Dermis blood vessel endothelial cell (primary cell): Measurements from ENCODE around the gene MEGF10. TPM values are rescaled to one million over a fixed set of nuclear protein-coding genes. Genes with fewer than 3 reads are reported as not detected.
"Not testable (repeated sequence)": the region's sequence is repeated elsewhere in the genome, so short reads cannot be mapped to it uniquely, and the experiment has no call there.

ENCODE experiments used
- DNase-seq: peaks from one replicate; pipeline ENCODE4 v3.0.0; 2010
- total RNA-seq: library from RNA; depleted of rRNA; stranded (reverse); fragments of >200 nt; gene quantifications from 2 replicates; pipeline ENCODE4 v1.2.3, GENCODE V29; 2014

The MEGF10 gene
- total RNA-seq, 1 donor from 2014 or later, result 1.4 TPM

- no peak for DNase-seq
Observed at GRCh38 chr5:127298036-127298429, 7.4 kb downstream of the MEGF10 start.

- no peak for DNase-seq
Observed at GRCh38 chr5:127298656-127299055, 8.1 kb downstream of the MEGF10 start.

- no peak for DNase-seq
Observed at GRCh38 chr5:127299678-127300077, 9.1 kb downstream of the MEGF10 start.

- DNase-seq, result no peak
Observed at GRCh38 chr5:127302509-127302908, 11.9 kb downstream of the MEGF10 start.

GRCh38 chr5:127303404-127303803 lies 12.8 kb downstream of the MEGF10 start:
- no peak for DNase-seq

GRCh38 chr5:127305493-127305892 lies 14.9 kb downstream of the MEGF10 start:
- no peak for DNase-seq

GRCh38 chr5:127306036-127306435 lies 15.4 kb downstream of the MEGF10 start:
- no peak for DNase-seq

GRCh38 chr5:127306647-127307046 lies 16.1 kb downstream of the MEGF10 start:
- no peak for DNase-seq

GRCh38 chr5:127307868-127308267 lies 17.3 kb downstream of the MEGF10 start:
- no peak for DNase-seq

- DNase-seq, result not testable (repeated sequence)
Observed at GRCh38 chr5:127308325-127308724, 17.7 kb downstream of the MEGF10 start.

GRCh38 chr5:127308945-127309344 lies 18.3 kb downstream of the MEGF10 start:
- DNase-seq, result no peak

GRCh38 chr5:127311349-127311748 lies 20.8 kb downstream of the MEGF10 start:
- no peak for DNase-seq

- DNase-seq, result no peak
Observed at GRCh38 chr5:127311781-127312525, 21.4 kb downstream of the MEGF10 start.

- no peak for DNase-seq
Observed at GRCh38 chr5:127313379-127313778, 22.8 kb downstream of the MEGF10 start.

- DNase-seq, result peak; percentile 81
Observed at GRCh38 chr5:127313847-127314473, 23.4 kb downstream of the MEGF10 start.

GRCh38 chr5:127316011-127316410 lies 25.4 kb downstream of the MEGF10 start:
- no peak for DNase-seq

GRCh38 chr5:127317385-127317784 lies 26.8 kb downstream of the MEGF10 start:
- not testable (repeated sequence) for DNase-seq

GRCh38 chr5:127320032-127320965 lies 29.7 kb downstream of the MEGF10 start:
- DNase-seq, result no peak

GRCh38 chr5:127321465-127321864 lies 30.9 kb downstream of the MEGF10 start:
- no peak for DNase-seq

GRCh38 chr5:127322403-127322802 lies 31.8 kb downstream of the MEGF10 start:
- DNase-seq, result no peak

GRCh38 chr5:127324756-127325155 lies 34.2 kb downstream of the MEGF10 start:
- DNase-seq, result no peak

GRCh38 chr5:127326431-127326830 lies 35.8 kb downstream of the MEGF10 start:
- no peak for DNase-seq
